ENCODE data around the gene RECK.

RECK gene

GRCh38 chr9:36029765-36030528 lies 6.8 kb upstream of the RECK start:
- DNase-seq = no peak

GRCh38 chr9:36030871-36031270 lies 5.8 kb upstream of the RECK start:
- no peak for DNase-seq

DNA sequence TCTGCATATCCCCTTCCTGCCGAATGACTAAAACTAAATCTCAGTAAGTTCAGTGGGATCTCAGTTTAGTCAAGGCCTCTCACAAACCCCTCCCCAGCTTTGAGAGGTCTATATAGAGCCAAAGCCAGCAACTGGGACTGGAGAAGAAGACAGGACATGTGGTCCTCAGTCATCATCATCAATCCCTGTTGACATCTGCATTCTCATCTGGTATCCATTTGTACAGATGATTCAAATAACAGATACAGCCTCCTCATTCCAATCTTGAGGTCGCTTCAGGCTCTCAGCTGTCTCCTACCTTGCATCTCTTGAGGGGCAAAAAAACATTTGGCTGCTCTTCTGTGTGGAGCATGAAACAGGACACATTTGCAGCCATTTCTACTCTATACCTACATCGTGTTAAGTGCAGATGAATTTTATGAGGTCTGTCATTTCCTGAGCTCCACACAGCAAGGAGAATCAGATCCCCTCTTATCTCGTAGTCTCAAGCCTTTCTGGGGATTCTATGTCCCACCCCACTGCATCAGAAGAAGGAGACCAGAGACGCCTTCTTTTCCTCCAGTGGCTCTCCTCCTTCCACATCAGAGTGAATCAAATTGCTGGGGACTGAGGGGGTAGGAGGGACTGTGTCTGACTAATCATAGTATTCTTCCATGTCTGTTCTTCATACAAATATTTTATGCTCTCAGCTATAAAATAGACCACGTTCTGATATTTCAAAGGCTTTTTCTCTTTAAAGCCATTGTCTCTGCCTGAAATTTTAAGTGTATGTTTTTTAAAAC lies 4.7 kb upstream of the RECK start:
- no peak for DNase-seq

- no peak for DNase-seq
Measured at GRCh38 chr9:36033788-36034187, 2.9 kb upstream of the RECK start.

GRCh38 chr9:36034234-36034633 lies 2.5 kb upstream of the RECK start:
- no peak for DNase-seq

- no peak for DNase-seq
Measured at GRCh38 chr9:36035006-36035405, 1.7 kb upstream of the RECK start.

DNA sequence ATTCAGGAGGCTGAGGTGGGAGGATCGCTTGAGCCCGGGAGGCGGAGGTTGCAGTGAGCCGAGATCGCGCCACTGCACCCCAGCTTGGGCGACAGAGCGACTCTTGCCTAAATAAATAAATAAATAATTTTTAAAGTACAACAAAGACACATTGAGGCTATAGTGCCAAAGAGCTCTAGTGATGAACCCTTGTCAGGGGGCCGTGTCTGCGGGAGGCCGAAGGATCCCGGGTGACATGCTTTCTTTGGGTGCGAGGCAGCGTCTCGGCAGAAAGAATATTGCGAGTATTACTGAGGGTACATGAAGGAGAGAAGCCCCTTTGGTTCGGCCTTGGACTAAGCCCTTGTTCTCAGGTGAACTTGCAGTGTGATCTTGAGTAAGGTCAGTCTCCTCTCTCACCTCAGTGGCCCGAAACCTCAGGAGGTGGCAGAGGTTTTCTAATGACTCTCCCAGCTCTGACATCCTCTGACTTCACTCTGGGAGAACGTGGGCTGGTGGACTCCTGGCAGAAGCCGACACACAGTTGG lies 397 bp upstream of the RECK start:
- no peak for DNase-seq

DNA sequence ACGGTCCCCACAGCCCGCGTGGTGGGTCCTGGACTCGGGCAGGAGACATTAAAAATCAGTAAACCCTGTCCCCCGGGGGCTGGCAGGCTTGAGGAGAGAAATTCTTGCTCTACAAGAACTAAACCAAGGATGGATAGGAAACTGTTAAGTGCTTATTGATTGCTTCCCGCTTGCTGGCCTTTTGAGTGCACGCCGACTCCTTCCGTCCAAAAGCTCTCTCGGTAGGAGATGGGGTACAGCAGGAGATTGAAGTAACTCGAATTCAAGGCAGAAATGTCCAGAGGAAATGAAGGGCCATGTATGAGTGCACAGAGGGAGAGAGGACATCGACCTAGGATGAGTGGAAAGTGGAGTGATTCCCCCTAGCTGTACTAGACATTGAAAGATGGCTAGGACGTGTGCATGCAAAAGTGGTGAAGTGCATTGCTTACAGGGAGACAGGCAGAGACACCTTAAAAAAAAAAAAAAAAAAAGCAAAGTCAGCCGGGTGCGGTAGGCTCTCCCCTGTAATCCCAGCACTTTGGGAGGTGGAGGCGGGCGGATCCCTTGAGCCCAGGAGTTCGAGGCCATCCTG lies 923 bp downstream of the RECK start:
- no peak for DNase-seq

GRCh38 chr9:36039121-36039520 lies 2.4 kb downstream of the RECK start:
- no peak for DNase-seq

DNA sequence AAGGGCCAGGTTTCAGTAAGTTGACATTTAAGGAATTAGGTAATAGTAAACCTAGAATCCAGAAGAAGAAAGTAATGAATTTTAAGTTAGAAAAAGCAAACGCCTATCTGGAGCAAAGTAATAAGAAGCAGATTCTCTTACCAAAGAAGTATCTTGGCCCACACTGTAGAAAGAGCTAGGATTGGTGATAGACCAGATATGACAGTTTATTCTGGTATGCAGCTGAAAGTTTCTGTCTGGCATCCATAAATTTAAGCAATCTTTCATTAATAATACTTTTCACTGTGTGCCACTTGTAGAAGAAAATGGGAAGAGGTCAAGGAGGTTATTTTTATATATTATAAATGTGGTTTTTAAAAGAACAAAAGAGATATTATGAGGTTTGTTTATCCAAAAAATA lies 3.0 kb downstream of the RECK start:
- DNase-seq = no peak

GRCh38 chr9:36040271-36040925 lies 3.7 kb downstream of the RECK start:
- DNase-seq = no peak

- DNase-seq = no peak
Measured at GRCh38 chr9:36041506-36041905, 4.8 kb downstream of the RECK start.

- DNase-seq = no peak
Measured at GRCh38 chr9:36045610-36046009, 8.9 kb downstream of the RECK start.

GRCh38 chr9:36046923-36047322 lies 10.2 kb downstream of the RECK start:
- no peak for DNase-seq

- DNase-seq = no peak
Measured at GRCh38 chr9:36049408-36049807, 12.7 kb downstream of the RECK start.

DNA sequence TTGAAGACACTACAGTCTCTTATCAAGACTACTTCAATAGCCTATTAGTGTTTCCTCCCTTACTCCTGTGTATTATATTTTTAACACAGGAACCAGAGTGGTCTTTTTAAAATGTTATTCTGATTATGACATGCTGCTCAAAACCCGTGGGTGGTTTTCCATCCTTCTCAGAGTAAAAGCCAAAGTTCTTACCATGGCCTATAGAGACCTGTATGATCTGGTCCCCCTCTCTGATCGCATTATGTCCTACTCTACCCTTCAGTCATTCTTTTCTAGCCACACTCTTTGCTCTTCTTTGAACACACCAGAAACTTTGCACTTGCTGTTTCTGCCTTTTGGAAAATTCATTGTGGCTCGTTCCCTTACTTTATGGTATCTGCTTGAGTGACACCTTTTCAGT lies 13.8 kb downstream of the RECK start:
- no peak for DNase-seq

- no peak for DNase-seq
Measured at GRCh38 chr9:36051317-36051716, 14.6 kb downstream of the RECK start.

DNA sequence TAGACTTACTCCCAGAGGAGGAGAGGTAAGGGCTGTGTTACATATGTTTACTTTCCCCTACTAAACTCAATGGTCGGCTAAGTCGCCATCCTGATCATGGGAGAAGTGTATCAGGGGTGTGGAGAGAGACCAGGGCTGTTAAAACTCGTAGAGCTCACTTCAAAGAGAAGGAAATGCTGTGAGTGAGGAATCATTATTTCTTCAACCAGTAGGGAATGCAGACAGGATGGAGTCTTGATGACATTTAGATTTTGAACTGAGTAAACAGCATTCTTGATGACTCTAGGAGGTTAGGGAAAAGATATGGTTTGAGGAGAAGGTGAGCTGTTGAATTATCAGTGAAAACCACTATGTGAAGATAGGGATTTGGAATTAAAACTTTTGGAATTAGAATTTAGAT lies 17.3 kb downstream of the RECK start:
- no peak for DNase-seq

GRCh38 chr9:36056896-36057295 lies 20.2 kb downstream of the RECK start:
- no peak for DNase-seq

DNA sequence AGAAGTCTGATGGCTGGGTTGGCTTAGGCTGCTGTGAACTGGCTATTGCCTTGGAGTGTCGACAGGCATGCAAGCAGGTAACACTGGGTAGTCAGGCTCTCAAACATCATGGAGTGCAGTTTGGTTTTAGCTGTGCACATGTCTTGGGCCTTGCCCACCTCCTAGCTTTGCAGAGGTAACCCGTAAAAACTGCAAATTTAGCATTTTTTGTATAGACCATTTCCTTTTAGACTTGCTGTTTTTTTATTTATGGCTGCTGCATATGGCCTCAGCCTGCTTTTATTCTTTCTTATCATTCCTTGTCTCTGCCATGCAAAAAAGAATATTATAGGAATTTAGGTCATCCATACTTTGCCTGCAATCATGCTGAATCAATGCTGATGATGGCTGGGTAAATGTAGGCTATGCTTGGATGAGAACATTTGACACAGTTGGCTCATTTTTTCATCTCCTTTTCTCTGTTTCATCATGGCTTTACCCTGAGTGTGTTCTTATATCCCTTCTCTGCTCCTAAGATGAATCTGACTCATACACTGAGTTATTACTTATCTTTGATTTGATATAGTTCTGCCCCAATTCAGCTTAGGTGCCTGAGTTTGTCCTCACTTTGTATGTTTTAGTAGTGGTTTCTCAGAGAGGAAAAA lies 27.2 kb downstream of the RECK start:
- no peak for DNase-seq

GRCh38 chr9:36064448-36065037 lies 27.8 kb downstream of the RECK start:
- no peak for DNase-seq

- DNase-seq = no peak
Measured at GRCh38 chr9:36074055-36074454, 37.3 kb downstream of the RECK start.
